Measurements from ENCODE around the gene GAS2L3.
"Not testable (repeated sequence)": the region's sequence is repeated elsewhere in the genome, so short reads cannot be mapped to it uniquely, and the experiment has no call there.

Gene GAS2L3

DNA sequence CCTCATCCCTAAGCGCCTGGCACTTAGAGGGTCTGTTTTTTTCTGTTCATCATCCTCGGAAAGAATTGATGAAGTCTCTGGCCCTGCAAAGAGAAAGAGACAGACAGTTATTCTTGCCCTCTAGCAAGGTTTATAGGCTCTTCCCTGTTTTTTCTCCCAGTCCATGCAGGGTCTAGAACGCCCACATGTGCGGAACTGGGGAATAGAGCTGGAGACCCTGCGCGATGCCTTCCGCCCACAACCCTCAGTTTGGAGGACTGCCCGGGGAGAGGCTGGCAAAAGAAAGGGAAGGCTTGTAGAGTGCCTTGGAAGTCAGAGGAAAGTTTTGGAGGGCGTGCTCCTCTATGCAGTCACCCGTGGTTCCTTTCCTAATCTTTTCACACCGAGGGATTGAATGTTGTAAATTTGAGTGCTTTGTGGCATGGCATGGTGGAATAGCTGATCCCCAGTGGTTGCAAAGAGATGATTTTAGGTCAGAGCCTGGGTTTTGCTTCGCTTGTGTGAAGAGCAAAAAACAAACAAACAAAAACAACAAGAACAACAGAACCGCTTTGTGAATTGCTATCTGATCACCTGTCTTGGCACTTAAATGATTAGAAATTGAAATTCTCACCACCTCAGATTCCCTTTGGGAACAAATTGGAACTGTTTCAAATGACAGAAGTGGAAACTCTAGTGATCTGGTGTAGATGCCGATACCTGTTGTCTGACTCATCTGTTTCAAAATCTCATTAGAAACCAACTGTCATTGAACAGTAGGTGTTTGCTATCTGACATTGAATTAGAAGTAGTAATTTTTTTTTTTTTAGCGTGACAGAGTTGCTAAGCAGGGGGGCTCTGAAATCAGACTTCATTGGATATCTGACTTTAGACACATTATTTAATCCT lies 947 bp downstream of the GAS2L3 start:
- no peak for DNase-seq (ENCODE audit: low read depth, low spot score)

DNA sequence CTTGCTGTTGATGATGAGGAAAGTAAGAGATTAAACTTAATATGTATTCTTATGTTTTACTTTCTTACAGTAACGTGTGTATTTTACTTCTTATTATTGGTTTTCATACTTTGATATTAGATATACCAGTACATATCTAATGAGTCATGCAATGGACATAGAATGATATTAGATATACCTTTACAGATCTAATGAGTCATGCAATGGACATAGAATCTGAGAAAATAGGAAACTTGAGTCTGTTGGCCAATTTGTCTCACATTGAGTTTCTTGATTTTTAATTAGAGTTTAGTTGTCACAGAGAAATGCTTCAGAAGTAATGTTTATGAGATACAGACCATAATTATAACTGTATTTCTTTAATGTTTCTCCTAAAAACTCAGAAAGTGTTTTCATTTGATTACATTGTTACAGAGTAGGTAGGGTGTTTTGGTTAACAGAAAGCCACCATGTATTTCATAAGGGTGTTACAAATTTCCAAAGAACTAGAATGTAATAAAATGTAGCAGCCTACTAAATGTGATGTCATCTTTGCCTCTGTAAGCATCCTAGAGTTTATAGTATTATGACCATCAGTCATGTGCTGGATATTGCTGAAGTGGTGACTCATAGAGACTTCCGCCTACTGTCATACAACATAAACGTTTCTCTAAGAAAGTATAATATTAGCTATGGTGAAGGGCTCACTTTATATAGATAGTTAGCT lies 3.0 kb downstream of the GAS2L3 start:
- peak; percentile 43 for DNase-seq (ENCODE audit: low read depth, low spot score)

- no peak for DNase-seq (ENCODE audit: low read depth, low spot score)
These were observed 5.4 kb downstream of the GAS2L3 start for GRCh38 chr12:100578923-100579322.

DNA sequence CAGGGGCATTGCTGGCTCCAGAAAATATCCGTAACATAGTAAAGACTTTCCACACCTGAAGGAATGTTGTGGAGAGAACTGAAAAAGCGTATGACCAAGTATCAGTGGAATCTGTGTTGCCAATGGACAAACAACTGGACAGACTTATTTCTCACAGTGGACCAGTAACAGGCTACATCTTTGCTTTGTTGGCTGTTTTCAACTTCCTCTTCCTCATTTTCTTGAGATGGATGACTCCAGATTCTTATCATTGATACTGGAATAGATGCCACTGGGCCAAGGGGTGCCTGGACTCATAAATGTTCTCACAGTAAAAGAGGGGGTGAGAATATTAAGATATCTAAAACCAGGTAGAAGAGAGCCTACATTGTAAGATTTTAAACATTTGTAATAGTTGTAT lies 6.4 kb downstream of the GAS2L3 start:
- DNase-seq (ENCODE audit: low read depth, low spot score) = no peak

- DNase-seq (ENCODE audit: low read depth, low spot score) = no peak
These were observed 10.8 kb downstream of the GAS2L3 start for GRCh38 chr12:100584256-100584655.

- DNase-seq (ENCODE audit: low read depth, low spot score) = no peak
These were observed 18.5 kb downstream of the GAS2L3 start for GRCh38 chr12:100591979-100592378.

DNA sequence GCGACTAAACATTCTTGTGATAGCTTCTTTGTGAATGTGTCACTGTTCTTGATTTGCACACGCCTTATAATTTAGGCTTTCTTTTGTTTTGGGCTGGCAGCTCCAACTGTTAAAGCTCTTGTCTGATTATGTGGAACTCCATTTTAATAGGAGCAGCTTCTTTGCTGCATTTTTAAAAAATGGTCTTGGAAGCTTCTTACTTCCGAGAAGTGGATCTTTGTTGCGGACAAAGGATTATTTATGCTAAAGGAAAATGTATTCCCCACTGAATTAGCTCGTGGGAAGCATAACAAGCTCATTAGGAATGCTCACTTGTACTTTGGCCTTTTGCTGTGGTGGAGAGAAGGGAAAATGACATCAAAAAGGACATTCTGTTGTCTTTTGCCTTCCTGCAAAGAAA lies 20.0 kb downstream of the GAS2L3 start:
- DNase-seq (ENCODE audit: low read depth, low spot score) = no peak

DNA sequence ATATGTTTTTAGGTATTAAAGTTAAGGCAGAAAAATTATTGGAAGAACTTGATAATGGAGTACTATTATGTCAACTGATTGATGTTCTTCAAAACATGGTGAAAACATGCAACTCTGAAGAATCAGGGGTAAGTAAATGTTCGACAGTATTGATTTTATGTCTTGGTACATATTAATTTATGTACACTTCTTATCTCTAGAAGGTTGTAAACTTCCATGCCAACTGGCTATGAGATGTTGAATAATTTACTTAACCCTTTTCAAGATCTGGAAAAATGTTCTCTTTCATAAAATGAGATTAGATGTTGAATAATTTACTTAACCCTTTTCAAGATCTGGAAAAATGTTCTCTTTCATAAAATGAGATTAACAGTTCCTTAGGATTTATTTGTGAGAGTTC lies 28.1 kb downstream of the GAS2L3 start:
- DNase-seq (ENCODE audit: low read depth, low spot score) = no peak

DNA sequence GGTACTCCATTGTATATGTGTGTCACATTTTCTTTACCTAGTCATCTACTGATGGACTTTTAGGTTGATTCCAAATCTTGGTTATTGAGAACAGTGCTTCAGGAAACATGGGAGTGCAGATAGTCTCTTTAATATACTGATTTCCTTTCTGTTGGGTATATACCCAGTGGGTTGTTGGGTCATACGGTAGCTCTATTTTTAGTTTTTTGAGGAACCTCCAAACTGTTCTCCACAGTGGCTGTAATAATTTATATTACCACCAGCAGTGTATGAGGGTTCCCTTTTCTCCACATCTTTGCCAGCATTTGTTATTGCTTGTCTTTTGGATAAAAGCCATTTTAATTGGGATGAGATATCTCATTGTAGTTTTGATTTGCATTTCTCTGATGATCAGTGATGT lies 29.5 kb downstream of the GAS2L3 start:
- DNase-seq (ENCODE audit: low read depth, low spot score) = not testable (repeated sequence)

GRCh38 chr12:100608776-100609175 lies 35.3 kb downstream of the GAS2L3 start:
- DNase-seq (ENCODE audit: low read depth, low spot score) = no peak

GRCh38 chr12:100610666-100611430 lies 37.4 kb downstream of the GAS2L3 start:
- no peak for DNase-seq (ENCODE audit: low read depth, low spot score)

GRCh38 chr12:100612606-100613005 lies 39.1 kb downstream of the GAS2L3 start:
- no peak for DNase-seq (ENCODE audit: low read depth, low spot score)

GRCh38 chr12:100624571-100624970 lies 51.1 kb downstream of the GAS2L3 start:
- DNase-seq (ENCODE audit: low read depth, low spot score) = no peak

GRCh38 chr12:100632445-100632892 lies 59.0 kb downstream of the GAS2L3 start:
- DNase-seq (ENCODE audit: low read depth, low spot score) = no peak

GRCh38 chr12:100633082-100633785 lies 59.8 kb downstream of the GAS2L3 start:
- not testable (repeated sequence) for DNase-seq (ENCODE audit: low read depth, low spot score)

- DNase-seq (ENCODE audit: low read depth, low spot score) = no peak
These were observed 69.8 kb downstream of the GAS2L3 start for GRCh38 chr12:100643246-100643645.

DNA sequence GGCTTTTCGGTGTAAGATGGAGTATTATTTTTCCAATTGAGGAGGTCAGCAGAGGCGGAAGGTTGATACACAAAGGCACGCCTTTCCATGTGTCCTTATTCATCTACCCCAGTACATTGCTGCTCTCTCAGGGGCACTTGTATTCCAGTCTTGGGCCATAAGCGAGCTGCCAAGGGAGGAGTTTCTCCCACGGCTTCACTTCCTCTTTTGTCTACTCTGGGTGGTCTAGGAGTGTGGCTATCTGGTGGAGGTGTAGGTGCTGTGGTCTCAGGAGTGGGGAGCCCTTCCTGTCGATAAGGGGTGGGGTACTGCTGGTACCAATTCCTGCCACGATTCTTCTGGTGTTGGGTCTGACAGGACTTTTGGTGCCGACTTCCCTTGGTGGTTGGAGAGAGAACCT lies 73.4 kb downstream of the GAS2L3 start:
- no peak for DNase-seq (ENCODE audit: low read depth, low spot score)

- DNase-seq (ENCODE audit: low read depth, low spot score) = no peak
These were observed 77.6 kb downstream of the GAS2L3 start for GRCh38 chr12:100651108-100651507.

- no peak for DNase-seq (ENCODE audit: low read depth, low spot score)
These were observed 78.2 kb downstream of the GAS2L3 start for GRCh38 chr12:100651694-100652093.

DNA sequence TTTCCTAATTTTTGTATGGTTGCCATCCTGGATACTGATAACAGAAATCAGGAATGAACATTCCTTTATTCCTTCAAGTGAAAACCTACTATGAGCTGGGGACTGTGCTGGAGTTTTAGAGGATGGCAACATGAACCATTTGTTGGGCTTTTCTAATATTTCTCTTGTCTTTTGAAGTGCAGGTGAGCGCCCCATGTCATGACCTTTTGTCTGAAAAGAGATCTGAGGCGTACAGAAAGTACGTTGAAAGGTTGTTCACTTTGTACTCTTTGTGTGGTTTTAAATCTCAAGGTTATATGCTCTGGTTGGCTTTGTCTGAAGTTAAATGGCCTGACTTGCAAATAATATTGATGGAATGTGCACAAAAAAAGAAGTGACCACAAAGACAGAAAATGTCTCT lies 79.0 kb downstream of the GAS2L3 start:
- DNase-seq (ENCODE audit: low read depth, low spot score) = no peak

DNA sequence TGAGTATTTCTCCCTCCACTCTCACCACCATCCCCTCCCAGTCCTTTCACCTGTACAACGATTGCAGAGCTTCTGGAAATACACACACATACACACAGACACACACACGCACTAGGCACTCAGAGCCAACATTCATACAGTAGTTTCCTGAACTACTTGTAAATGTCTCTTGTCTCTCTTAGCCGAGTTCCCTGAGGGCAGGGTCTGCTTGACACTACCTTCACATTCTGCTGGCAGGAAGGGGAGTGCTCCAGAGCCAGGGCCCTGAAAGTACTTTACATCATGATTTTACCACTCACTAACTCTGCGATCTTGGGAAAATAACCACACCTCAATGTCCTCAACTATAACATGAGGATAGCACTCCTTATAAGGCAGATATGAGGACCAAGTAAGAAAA lies 82.7 kb downstream of the GAS2L3 start:
- DNase-seq (ENCODE audit: low read depth, low spot score) = no peak

DNA sequence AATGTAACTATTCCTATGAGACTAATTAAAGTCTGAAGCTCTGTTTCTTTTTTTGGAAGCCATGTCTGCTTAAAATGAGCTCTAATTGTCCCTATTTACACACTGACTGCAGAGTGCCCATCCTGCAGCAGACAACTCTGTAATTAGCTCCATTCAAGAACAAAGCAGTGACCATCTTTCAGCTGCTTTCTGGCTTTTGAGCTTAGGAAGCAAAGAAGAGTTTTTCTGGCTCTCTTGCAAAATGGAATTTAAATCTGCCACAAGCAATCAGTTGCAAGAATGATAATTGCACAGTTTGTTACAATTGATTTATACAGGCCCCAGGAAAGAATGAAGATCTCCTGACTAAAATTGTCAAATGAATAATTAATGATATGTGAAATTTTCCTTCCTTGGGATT lies 83.4 kb downstream of the GAS2L3 start:
- no peak for DNase-seq (ENCODE audit: low read depth, low spot score)
